GM15510 (cell line): Measurements from ENCODE around the gene NYAP2.

Source experiments
- POLR2A ChIP-seq: IDR thresholded peaks from 3 replicates; pipeline ENCODE4 v1.6.1; 2011; ENCODE audit warnings: borderline replicate concordance; ENCODE audit not compliant: insufficient read length; ENCODE audit errors: extremely low read depth

The NYAP2 gene

DNA sequence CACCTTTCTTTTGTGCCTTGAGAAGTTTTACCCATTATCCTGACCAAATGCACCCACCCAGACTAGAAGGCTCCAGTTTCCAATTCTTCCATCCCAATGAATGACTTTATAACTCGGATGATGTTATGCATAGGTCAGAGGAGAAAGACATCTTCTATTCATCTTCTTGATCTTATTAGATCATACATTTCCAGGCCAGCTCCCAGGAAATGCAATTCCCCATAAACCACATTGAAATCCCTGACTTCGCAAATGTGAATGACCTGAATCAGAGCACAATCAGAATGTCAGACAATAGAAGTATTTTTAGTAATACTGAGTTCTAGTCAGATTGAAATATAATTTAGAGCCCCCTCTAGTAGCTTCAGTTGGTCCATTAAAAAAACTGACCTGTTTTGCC is 62.9 kb downstream of the NYAP2 start:
- no peak for TF ChIP-seq POLR2A

- TF ChIP-seq POLR2A = no peak
Measured at GRCh38 chr2:225462945-225463344, 63.4 kb downstream of the NYAP2 start.

GRCh38 chr2:225463449-225463848 is 63.9 kb downstream of the NYAP2 start:
- no peak for TF ChIP-seq POLR2A

DNA sequence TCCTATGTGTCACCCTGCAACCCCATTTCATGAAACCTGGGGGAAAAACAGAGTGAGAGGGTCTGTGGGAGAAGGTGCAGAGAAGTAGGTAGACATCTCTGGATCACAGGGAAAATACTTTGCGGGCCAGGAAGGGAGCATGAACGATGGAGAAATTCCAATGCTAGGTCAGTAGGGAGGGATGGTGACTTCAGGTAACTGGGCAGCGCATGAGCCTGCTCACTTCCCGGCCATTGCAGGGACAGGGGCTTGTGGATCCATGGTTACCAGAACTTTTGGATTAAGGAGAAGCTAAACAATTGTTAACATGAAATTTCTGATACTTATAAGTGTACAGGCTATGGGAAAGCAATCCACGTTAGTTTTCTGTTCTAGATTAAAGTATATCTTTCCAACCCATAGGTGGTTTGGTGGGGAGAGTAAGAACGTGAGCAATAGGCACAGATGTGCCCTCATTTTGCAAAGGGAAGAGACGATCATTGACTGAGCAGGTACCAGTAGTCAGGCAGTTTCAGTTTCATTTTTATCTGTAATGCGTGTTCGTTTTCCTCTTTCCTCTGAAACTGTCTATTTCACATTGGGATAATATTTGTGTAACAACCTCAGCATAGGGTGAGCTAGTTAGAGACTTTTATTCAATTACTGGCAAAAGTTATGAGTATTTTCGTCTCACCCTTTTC is 65.0 kb downstream of the NYAP2 start:
- no peak for TF ChIP-seq POLR2A

DNA sequence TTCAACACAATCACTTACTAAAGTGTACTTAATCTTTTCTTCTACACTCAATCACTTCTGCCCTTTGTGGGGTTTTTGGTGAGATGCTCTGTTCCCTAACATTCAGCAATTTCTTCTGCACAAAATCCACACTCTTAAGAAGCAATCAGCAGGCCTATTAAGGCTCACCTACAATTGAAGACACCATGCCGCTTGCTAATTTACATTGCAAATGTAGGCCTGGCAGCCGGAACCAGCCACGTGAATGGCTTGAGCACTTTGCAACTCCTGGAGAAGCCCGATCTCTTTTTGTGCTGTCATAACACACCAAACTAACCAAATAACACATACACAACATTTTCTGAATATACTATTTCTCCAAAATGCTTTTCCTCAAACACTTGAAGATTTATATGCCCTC is 66.3 kb downstream of the NYAP2 start:
- no peak for TF ChIP-seq POLR2A

GRCh38 chr2:225466891-225467604 is 67.5 kb downstream of the NYAP2 start:
- TF ChIP-seq POLR2A = no peak

GRCh38 chr2:225468131-225468530 is 68.6 kb downstream of the NYAP2 start:
- no peak for TF ChIP-seq POLR2A

DNA sequence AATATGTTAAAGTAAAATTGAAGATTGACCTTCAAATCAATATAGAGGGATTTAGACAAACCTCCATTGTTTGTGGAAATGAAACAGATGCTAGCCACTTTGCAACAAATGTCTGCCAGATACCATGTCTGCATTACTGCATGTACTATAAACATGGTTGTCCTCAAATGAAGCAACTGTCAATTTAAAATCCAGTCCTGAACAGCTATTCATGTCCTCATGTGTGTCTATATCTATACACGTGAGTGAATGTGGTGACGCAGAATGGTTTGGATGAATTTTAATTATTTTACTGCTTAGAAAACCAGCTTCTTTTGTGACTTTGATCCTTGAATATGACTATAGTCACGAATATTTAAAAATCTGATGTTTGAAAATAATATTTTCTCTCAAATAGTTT is 71.5 kb downstream of the NYAP2 start:
- TF ChIP-seq POLR2A = no peak

- TF ChIP-seq POLR2A = no peak
Measured at GRCh38 chr2:225471482-225471881, 72.0 kb downstream of the NYAP2 start.

DNA sequence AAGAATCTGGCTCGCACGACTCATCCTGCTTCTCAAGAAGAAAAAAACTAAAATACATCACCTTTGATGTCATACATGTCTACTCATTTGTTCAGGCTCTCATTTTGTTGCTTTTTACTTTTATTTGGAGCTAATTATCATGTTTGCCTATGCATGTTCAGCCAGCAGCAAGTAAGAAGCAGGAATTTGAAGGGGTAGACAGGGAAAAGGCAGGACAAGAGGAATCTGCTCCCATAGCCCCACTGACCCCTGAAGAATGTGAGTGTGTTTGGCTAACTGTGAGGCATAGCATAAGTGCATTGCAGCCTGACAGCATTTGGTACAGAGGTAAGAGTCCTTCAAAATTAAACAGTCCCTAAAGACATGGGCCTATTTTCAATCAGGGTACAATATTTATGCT is 72.7 kb downstream of the NYAP2 start:
- no peak for TF ChIP-seq POLR2A

GRCh38 chr2:225479386-225479785 is 79.9 kb downstream of the NYAP2 start:
- no peak for TF ChIP-seq POLR2A

DNA sequence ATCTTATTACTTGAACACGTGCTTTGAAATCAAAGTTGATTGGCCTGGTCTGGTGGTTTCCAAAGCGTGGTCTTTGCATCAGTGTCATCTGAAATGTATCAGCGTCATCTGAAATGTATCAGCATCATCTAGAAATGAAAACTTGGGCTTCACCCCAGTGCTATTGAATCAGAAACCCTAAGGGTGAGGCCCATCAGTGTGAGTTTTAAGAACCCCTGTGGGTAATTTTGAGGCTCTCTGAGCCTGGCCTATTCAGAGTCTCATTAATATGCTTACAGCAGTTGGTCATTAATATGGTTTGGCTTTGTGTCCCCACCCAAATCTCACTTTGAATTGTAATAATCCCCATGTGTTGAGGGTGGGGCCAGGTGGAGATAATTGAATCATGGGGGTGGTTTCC is 85.2 kb downstream of the NYAP2 start:
- TF ChIP-seq POLR2A = no peak

DNA sequence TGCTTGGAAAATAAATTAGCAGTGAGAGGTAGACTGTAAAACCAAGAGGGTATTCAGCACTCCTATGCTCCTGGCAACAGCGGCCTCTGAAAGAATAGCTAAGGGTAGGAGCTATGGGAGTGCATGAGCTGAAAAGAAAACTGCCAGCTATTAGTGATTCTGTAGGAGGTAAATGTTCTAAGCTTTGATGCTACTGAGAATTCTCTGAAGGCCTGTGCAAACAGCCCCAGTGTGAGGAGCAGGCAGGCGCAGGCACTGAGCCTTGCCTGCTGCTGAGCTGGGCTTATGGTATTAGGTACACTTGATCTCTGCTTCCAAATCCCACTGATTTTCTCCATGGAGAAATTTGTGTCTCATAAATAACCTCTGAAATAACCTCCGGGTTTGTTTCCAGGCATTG is 86.7 kb downstream of the NYAP2 start:
- no peak for TF ChIP-seq POLR2A

DNA sequence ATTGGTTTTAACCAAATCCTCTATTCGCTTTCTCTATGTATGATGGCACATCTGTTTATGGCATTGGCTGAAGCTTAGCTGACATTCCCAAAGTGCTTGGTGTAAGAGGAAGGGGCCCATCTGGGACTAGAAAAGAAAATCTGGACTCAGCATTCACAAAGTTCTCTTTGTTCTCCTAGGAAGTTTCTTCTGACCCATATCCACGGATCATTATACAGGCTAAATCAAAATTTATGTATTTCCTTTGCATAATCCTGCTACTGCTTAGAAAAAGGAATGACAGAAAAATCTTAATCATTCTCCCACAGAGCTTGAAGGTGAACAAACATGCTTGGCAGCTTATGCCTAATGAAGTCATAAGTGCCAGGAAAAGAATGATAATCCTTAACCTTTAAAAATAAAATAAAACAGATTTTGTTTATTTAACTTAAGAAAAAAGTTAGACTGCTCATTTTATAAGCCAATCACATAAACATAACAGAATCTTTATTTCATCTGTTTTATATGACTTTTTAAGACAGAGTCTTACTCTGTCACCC is 88.4 kb downstream of the NYAP2 start:
- no peak for TF ChIP-seq POLR2A

DNA sequence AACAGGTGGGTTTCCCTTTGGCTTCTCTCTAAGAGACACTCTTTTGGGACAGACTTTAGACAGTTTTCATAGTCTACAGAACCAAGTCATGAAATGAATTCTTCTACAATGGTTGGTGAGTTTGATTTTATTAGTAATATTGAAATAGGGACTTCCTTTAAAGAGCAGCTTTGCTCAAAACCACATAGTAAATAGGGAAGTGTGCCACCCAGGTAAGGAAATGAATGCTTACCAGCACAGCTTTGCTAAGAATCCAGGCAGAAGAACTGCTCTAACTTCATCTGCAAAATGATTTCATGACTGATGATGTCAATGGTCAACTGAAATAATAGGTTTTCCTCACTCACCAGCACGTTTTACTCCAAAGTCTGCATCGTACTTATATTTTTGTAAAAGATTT is 89.2 kb downstream of the NYAP2 start:
- no peak for TF ChIP-seq POLR2A

- TF ChIP-seq POLR2A = no peak
Measured at GRCh38 chr2:225493420-225494099, 94.0 kb downstream of the NYAP2 start.

DNA sequence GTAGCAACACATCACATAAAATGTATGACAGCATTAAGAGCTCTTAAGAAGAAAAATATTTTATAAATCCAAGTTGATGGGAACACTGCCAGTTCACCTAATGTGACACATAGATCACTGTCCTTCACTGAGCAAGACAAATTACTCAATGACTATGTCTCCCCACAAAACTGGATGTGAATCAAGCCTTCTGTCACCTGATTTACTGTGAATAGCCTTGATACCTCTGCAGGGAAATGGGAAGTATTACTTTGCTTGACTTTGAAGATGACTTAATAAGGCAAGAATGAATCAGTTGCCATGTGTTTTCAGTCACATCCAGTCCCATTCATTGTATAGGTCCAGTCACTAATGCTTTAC is 94.6 kb downstream of the NYAP2 start:
- no peak for TF ChIP-seq POLR2A

GRCh38 chr2:225495706-225496105 is 96.2 kb downstream of the NYAP2 start:
- TF ChIP-seq POLR2A = no peak
